Measurements from ENCODE around the gene MKNK2. TPM values are rescaled to one million over a fixed set of nuclear protein-coding genes. Genes with fewer than 3 reads are reported as not detected.
"Not testable (repeated sequence)": the region's sequence is repeated elsewhere in the genome, so short reads cannot be mapped to it uniquely, and the experiment has no call there.

Gene MKNK2
- total RNA-seq (2014; rRNA removed; shearing (Covaris generic)), result 91.4 and 112 TPM in 2 replicates
- polyA plus RNA-seq (2015; cell fraction: cytosol; rRNA removed), result 94.0 and 102 TPM in 2 replicates
- polyA plus RNA-seq (2015; cell fraction: nucleus; rRNA removed), result 97.8 and 103 TPM in 2 replicates

DNA sequence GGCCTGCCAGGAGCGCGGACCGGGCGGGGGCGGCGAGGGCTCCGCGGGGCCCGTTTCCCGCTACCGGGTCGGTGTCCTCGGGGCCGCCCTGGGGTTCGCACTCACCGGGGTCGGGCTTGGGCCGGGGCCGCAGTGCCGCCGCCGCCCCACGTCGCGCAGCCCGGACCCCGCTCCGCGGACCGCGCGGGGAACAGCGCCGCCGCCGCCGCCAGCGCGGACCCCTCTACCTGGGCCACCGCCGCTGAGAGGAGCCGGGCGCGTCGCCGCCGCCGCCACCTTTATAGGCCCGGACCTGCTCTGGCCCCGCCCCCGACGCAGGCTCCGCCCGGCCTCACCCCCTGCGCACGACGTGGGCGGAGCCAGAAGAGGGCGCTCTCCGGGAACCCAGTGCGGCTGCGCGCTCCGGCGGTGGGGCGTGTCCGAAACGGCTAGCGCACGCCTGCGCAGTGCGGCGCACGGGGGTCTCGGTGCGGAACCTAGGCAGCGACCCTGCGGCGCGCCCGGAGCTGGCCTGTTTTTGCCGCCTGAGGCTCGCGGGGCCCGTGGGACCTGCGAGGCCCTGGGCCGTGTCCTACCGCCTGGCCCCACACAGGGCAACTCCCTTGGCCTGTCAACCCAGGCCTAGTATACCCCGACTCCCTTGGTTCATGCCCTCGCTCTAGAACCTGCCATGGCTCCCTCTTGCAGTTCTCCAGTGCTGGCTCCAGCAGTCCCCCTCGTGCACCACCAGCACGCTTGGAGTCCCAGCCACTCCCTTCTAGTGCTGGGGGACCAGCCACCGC lies at the start of gene MKNK2:
Gene MKNK2 (minus strand): TSS at position 254 of the 782 bp plus-strand sequence. CDS start 393 bp downstream, outside the sequence.
- DNase-seq (ENCODE audit: low read depth), result peak; percentile 73

DNA sequence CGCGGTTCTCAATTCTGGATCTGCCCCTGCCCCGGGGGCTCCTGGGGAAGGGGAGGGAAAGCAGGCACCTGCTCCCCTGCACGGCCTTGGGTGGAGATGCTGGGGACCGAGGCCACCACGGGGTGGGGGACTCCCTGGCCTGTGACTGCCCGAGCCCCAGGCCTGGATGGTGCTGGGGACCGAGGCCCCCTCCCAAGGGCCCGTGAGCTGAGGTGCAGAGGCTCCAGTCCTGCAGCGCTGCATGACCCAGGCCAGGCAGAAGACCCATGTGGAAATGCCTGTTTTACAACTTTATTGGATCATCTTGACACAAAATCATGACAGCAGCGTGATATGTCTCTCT lies 49.6 kb upstream of the MKNK2 start:
- DNase-seq (ENCODE audit: low read depth), result no peak

DNA sequence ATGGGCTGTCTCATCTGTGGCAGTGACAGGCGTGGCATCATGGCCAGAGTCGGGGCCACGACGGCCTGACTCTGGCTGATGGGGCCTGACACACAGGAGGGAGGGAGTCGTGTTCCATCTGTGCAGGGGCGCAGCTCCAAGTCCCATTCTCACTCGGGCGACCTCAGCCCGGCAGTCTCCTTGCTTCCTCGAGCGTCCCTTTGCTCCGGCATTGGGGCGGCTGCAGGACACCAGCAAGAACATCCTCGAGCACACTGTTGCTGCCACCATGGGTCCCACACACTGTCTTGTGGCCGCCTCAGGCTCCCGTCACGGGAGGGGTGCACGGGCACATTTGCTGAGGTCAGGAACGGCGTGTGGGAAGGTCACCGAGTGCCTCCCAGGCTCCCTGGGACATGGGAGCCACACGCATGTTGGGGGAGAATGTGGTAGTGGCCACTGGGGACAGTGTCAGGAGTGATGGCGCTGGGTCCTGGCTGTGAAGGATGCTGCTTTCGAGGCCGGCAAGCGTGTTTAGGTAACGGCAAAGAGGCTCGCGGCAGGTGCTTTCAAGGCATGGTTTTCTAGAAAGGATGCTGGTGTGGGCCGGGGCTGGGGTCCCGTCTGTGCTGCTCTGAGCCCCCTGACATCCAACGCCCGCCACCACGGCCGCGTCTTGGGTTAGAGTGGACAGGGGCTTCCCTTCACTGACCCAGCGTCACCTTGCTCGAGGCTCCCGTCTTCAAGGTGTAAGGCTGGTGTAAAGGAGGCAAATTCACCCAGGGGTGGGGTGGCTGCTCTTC lies 49.1 kb upstream of the MKNK2 start:
- DNase-seq (ENCODE audit: low read depth), result no peak

DNA sequence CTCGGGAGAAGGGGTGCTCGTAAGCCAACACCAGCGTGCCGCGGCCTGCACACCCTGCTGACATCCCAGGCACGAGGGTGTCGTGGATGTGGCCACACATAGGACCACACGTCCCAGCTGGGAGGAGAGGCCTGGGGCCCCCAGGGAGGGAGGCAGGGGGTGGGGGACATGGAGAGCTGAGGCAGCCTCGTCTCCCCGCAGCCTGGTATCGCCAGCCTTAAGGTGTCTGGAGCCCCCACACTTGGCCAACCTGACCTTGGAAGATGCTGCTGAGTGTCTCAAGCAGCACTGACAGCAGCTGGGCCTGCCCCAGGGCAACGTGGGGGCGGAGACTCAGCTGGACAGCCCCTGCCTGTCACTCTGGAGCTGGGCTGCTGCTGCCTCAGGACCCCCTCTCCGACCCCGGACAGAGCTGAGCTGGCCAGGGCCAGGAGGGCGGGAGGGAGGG lies 48.0 kb upstream of the MKNK2 start:
- no peak for DNase-seq (ENCODE audit: low read depth)

DNA sequence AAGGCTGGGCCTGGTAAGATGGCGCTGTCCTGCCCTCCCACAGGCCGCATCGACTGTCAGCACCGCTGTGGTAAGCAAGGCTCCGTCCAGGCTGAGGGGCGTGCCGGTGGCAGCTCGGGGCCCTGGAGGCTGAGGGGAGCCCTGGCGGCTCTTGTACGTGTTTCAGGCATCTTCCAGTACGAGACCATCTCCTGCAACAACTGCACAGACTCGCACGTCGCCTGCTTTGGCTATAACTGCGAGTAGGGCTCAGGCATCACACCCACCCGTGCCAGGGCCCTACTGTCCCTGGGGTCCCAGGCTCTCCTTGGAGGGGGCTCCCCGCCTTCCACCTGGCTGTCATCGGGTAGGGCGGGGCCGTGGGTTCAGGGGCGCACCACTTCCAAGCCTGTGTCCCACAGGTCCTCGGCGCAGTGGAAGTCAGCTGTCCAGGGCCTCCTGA lies 46.9 kb upstream of the MKNK2 start:
- no peak for DNase-seq (ENCODE audit: low read depth)

DNA sequence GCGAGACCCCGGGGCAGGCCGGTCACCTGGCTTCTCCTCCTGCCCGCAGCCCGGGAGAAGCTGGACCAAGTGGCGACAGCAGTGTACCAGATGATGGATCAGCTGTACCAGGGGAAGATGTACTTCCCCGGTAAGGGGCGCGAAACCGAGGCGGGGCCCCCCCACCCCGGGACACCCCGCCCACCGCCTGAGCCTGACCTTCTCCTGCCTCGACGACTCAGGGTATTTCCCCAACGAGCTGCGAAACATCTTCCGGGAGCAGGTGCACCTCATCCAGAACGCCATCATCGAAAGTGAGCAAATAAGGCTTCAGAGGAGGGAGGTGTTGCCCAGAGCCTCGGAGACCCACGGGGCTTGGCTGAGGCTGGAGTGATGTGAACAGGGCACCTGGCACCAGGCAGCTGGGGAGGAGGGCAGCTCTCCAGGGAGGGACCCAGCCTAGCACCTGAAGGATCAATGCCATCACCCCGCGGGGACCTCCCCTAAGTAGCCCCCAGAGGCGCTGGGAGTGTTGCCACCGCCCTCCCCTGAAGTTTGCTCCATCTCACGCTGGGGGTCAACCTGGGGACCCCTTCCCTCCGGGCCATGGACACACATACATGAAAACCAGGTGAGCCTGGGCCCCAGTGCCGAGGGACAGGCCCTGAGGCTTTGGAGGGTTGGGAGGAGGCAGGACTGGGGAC lies 46.3 kb upstream of the MKNK2 start:
- DNase-seq (ENCODE audit: low read depth), result no peak

DNA sequence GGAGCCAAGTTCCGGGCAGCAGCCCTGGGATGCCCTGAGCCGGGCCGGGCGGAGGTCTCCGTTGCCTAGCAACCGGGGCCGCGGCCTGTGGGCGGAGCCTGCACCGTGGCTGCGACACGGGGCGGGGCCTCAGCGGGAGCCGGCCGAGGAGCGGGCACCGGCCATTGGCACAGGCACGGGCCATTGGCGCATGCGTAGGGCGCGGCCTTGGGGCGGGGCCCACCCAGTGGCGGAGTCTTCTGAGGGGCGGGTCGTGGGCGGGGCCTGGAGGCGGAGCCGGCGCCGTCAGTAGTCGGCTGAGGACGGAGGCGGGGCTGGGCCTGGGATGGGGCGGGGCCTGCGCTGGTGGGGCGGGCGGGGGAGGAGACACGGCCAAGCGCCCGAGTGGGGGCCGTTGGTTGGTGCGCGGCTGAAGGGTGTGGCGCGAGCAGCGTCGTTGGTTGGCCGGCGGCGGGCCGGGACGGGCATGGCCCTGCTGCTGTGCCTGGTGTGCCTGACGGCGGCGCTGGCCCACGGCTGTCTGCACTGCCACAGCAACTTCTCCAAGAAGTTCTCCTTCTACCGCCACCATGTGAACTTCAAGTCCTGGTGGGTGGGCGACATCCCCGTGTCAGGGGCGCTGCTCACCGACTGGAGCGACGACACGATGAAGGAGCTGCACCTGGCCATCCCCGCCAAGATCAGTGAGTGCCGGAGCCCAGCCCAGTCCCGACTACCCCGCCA lies 45.6 kb upstream of the MKNK2 start, which contains the start of gene IZUMO4:
Gene IZUMO4 (plus strand): TSS at position 436 of the 723 bp plus-strand sequence. CDS start 31 bp downstream, at position 467.
- peak; percentile 92 for DNase-seq (ENCODE audit: low read depth)

DNA sequence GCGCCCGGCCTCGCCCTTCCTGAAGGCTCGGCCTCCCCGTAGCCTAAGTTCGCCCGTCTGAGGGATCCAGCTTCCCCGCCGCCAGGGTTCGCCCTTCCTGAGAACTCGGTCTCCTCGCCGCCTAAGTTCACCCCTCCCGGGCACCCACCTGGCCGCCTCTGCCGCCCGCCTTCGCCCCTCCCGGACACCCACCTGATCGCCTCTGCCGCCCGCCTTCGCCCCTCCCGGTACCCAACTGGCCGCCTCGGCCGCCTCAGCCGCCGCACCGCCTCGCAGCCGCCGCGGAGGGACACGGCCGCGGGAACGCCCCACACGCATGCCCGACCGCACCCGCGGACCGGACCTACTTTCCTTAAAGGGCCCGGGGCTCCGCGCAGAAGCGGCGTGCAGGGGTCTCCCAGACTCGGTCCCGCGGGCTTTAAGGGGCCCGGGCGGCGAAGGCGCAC lies 45.0 kb upstream of the MKNK2 start, which contains the start of gene MOB3A:
Gene MOB3A (minus strand): TSS at position 293 of the 446 bp plus-strand sequence. CDS start 17,766 bp downstream, outside the sequence.
- DNase-seq (ENCODE audit: low read depth), result no peak

DNA sequence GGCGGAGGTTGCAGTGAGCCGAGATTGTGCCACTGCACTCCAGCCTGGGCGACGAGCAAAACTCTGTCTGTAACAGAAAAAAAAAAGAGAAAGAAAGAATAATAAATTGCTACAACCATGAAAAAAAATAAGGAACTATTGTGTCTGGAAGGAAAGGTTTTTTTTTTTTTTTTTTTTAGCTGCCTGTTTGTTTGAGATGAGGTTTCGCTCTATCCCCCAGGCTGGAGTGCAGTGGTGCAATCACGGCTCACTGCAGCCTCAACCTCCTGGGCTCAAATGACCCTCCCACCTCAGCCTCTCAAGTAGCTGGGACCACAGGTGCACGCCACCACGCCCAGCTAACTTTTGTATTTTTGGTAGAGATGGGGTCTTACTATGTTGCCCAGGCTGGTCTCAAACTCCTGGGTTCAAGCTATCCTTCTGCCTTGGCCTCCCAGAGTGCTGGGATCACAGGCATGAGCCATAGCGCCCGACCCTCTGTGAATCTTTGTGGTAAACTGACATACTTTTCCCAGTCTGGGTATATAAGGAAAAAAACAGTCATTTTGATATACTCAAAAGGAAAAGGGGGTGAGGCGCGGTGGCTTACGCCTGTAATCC lies 41.0 kb upstream of the MKNK2 start:
- not testable (repeated sequence) for DNase-seq (ENCODE audit: low read depth)

DNA sequence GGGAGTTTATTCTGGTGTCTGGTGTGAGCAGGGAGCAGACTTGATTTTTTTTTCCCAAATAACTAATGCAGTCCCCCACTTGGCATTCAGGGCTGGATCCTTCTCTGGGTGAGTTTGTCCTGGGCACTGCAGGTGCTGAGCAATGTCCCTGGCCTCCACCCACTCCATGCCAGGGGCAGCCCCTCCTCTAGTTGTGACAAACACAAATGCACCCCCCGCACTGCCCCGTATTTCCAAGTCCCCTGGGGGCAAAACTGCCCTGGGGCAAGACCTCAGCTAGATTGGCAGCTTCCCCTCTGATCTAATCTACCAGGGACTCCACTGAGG lies 38.6 kb upstream of the MKNK2 start:
- no peak for DNase-seq (ENCODE audit: low read depth)

DNA sequence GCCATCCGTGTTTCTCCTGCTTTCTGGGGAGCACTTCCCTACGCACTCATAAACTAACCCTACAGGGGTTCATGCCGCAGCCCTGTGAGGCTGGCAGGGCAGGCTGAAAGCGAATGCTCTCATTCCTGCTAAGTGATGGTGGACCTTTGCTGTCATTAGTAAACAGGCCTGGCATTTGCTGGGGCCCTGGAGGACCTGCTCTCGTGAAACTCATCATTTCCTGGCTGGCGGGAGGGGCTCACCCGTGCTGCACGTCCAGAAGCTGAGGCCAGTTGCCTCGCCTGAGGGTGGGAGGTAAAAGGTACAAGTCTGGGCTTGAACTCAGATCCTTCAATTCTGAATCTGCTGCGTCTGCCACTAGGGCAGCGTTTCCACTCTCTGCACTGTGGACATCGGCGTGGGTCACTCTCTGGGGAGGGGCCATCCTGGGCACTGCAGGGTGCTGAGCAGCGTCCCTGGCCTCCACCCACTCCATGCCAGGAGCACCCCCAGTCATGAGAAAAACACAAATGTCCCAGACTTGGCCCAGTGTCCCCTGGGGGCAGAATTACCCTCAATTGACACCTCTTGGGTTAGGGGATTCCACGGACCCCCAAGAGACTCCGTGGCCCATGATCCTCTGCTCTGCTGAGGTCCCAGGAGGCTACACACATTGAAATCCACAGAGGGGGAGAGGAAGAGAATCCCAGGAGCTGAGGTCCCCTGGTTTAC lies 38.1 kb upstream of the MKNK2 start:
- peak; percentile 70 for DNase-seq (ENCODE audit: low read depth)

DNA sequence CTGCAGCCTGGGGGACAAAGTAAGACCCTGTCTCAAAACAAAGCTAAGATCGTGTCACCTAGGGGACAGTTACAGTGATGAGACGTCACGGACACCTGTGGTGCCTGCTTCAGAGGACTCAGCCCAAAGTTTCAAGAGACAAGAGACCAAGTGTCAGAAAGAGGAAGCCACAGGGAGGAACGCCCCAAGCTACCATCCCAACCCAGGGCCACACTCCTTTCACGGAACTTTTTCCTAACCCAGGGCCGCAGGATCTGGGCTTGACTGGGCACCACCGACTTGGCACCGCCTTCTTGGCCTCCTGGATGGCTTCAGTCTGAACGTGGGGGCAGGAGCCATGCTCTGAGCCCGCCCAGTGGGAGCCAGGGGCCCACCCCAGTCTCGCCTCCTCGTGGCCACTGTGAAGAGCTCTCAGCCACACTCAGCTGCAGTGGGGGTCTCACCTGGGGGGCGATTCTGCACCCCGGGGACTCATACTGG lies 36.6 kb upstream of the MKNK2 start:
- DNase-seq (ENCODE audit: low read depth), result no peak

DNA sequence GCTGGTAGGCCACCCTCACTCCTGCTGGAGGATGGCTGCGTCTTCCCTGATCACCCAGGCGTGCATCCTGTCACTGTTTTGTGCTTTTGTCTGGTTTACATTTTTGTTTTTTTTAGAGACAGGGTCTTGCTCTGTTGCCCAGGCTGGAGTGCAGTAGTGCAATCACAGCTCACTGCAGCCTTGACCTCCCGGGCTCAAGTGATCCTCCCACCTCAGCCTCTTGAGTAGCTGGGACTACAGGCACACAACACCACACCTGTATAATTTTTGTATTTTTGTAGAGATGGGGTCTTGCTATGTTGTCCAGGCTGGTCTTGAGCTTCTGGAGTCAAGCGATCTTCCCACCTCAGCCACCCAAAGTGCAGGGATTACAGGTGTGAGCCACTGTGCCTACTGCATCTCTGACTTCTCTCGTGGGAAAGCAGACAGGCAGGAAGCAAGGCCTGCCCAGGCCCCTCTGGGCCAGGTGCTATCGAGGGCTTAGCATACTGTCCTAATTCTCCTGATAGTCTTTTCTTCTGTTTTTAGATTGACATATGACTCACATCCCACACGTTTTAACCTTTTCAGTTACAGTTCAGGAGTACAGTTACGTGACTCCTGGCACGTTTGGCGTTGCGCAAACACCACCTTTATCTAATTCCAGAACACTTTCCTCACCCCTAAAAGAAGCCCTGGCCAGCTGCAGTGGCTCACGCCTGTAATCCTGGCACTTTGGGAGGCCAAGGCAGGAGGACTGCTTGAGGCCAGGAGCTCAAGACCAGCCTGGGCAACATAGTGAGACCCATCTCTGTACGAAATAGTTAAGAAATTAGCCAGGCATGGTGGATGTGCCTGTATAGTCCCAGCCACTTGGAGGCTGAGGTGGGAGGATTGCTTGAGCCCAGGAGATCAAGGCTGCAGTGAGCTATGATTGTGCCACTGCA lies 35.9 kb upstream of the MKNK2 start:
- peak; percentile 70 for DNase-seq (ENCODE audit: low read depth)

DNA sequence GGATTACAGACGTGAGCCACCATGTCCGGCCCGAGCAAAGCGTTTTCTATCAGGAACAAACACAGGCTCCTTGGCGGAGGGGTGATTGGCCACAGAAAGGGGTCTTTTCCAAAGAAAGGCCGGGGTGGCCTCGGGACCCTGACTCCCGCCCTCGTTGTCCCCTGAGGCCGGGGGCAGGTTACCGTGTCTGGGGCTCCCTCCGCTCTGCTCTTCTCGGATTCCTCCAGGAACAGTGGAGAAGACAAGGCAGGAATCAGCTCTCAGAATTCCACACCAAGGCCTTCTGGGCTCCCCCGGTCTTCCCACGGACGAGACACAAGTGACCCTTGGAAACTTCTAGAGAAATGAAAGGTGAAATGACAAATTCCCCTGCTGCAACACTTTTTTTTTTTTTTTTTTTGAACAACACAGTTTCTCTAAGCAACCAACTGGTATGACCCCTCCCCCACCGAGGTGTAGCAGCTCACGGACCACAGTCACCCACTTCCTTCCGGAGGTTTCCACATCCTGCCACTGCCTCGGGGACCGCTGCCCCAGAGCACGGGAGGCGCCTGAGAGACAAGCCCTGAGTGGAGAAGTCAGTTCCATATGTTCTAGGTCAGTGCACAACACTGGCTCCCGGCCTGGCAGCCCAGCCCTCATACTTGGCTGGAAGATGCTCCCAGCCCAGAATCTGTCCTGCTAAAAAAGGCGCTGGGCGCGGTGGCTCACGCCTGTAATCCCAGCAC lies 34.1 kb upstream of the MKNK2 start:
- peak; percentile 96 for DNase-seq (ENCODE audit: low read depth)

DNA sequence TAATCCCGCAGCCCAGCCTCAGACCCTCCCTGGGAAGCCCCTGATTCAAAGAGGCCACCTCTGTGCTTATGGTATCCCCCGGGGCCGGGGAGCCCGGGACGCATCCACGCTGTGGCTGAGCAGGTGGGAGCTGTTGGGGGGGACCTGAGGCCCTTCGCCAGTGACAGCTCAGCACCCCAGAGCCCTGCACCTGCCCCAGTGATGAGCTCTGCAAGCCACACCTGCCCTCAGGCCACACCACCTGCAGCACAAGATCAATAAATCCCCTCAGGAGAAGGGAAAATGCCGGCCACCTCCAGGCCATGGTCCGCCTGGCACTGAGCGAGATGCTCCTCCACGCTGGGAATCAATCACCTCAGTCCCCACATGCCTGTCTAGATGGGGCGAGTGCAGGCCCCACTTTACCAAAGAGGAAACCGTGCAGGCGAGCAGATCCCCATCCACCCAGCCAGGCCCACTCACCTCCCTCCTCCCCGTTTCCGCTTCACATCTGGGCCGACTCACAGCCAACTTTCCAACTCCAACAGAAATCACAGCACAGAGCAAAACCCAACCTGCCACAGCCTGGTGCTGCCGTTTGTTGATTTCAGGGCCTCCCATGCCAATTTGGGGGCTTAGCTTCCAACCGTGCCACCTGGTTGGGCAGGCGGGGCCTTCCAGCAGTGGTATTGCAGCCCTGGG lies 32.3 kb upstream of the MKNK2 start:
- DNase-seq (ENCODE audit: low read depth), result no peak

DNA sequence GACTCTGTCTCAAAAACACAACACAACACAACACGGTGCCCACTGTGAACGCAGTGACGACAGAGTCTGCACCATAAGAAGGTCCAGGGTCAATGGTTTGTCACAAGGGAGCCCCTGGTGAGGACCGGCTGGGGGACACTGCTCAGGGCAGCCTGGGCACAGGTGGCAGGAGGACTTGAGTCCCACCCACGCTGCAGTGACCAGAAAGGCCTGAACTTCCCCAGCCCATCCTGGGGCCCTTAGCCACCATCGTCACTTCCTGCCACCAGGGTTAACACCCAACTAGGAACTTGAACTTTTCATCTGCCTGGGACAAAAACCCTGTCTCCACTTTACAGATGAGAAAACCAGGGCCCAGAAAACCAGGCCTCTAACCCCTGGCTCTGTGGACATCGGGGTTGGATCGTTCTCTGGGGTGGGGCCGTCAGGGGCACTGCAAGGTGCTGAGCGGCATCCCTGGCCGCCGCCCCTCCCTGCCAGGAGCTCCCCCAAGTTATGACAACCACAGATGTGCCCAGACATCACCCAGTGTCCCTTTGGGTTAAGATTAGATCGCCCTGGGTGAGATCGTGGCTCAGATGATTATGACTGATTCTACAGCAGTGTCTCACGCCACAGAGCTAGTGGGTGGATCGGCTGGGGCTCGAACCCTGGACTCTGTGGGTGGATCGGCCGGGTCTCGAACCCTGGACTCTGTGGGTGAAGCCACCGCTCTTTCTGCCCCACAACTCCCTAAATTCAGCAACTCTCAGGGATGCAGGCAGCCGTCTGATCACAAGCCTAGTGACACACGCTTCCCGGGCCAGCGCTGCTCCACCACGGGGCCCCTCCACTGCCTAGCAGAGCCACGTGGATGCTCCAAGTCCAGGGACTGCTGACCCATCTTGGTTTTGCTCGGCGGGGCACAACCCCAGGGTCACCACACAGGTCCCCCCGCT lies 31.1 kb upstream of the MKNK2 start:
- DNase-seq (ENCODE audit: low read depth), result no peak

All from HT1080 (cell line).